ENCODE results near the gene CFAP161.

The CFAP161 gene, protein sequence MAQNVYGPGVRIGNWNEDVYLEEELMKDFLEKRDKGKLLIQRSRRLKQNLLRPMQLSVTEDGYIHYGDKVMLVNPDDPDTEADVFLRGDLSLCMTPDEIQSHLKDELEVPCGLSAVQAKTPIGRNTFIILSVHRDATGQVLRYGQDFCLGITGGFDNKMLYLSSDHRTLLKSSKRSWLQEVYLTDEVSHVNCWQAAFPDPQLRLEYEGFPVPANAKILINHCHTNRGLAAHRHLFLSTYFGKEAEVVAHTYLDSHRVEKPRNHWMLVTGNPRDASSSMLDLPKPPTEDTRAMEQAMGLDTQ

DNA sequence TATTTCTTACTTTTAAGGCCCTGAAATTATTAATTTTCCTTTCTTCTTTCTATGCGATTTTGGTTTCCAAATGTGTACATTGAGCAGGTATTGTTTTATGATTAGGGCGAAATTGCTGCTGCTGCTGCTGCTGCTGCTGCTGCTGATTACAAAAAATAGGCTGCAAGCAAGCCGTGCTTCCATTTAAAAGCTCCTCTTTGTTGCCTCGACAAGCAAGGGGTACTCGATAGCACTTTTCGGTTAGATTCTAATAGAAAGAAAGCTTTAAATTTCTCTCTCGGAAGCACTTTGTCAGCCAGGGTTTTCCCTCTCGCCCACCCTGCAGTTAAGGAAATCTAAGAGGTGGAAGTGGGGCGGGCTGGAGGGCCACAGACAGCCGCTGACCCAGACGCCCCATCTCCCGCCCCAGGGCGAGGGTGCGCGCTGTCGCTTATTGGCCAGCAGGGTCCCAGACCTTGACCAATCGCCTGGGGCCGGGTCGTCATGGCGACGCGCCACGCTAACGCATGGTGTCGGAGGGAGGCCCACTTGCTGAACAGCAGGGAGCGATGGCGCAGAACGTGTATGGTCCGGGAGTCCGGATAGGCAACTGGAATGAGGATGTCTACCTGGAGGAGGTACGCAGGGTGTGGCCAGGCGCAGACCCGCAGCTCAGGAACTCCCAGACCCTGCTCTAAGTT lies at the start of gene CFAP161:
CFAP161 (plus strand) TSS at position 489 of the 680 bp plus-strand sequence; CDS start at position 549, 60 bp downstream.
- peak; percentile 33 for DNase-seq (ENCODE audit: low read depth)

DNA sequence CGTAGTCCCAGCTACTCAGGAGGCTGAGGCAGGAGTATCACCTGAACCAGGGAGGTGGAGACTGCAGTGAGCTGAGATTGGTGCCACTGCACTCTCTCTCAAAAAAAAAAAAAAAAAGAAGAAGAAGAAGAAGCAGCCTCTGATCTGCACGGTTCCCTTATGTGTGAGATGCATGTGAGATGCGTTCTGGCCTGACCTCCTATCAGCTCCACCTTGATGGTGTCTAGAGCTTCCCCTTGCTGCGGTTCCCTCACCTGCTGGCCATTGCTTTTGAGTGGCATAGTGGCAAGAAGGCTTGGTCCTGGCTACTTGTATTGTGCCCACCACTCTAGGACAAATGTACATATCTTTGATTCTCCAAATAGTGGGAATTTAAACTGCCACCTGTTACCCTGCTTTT lies 49.4 kb upstream of the CFAP161 start:
- no peak for DNase-seq (ENCODE audit: low read depth)

DNA sequence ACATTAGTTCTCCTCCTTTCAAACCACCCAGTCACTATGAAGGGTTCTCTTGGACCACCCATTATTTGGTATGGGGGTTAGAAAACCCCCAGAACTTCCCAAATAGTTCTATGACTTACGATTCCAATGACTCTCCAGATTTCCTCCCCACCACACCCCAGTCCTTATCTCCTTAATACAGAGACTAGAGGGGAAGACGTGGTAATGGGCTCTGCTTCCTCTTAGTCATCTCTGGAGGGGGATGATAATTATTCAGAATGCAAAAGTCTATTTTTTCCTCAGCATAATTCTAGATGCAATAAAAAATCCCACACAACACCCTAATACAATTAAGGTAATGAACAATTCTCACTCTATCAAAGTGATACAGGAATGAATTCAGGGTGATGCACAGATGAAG lies 48.9 kb upstream of the CFAP161 start:
- no peak for DNase-seq (ENCODE audit: low read depth)

DNA sequence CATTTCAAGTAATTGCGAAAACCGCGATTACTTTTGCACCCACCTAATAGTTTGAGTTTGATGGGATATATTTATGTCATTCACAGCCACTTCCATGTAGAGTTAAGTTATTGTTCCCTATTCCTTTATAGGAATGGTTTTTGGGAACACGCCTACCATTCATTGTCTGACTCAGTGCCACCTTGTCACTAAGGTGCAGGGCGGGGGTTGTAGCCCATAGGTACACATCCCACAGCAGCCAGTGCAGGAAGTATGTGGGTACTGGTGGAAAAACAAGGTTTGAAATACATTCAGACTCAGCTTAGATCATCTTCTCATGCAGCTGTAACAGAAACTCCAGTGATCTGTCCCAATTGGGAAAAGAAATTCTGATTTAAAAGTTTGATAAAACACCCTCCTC lies 48.2 kb upstream of the CFAP161 start:
- no peak for DNase-seq (ENCODE audit: low read depth)

DNA sequence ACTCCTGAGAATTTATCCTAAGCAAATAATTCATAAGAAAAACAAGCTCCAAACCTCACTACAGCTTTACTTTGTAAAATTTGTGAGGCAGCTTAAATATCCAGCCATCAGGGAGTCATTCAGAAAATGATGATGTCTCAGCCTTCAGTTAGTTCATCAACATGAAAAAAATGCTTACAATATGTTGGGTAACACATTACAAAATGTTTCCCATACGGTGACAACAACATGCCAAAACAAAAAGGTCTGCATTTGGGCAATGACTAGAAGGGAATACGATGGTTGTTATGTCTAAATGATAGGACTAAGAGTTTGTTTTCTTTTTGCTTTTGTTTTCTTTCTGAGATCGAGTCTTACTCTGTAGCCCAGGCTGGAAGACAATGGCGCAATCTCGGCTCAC lies 47.0 kb upstream of the CFAP161 start:
- no peak for DNase-seq (ENCODE audit: low read depth)

DNA sequence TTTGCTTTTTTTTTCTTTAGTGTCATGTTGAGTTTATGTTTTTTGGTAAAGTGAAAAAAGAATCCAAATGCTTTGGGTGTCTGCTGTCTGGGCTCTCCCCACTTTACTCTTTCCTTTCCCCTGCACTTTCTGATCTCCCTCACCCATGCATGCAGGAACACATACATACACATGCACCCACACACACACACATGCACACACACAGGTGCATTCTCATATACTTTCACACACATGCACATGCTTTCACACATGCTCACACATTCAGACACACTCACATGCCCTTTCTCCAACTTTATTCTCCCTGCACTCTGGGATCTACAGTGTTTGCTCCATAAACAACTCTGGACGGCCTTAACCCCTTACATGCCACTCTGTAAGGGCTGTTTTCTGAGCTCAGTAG lies 46.4 kb upstream of the CFAP161 start:
- DNase-seq (ENCODE audit: low read depth), result no peak

DNA sequence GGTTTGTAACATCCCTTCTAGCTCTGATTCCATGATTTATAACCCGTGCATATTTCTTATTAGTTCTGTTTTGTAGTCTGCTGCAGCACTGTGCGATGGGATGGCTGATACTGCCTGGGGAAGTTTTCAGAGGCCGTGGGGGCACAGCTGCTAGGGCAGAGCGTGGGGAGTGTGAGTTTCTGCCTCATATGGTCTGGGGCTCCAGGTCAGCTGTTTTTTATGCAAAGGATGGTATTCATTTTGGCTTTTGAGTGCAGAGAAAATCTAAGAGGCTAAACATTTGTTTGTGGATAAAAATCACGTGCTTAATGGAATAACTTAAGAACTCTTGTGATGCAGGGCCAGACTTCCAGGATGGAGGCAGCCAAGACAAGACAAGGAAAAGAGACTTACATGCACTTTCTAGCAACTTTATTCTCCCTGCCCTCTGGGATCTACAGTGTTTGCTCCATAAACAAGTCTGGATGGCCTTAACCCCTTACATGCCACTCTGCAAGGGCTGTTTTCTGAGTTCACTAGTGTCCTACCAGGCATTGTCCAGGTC lies 45.5 kb upstream of the CFAP161 start:
- no peak for DNase-seq (ENCODE audit: low read depth)

DNA sequence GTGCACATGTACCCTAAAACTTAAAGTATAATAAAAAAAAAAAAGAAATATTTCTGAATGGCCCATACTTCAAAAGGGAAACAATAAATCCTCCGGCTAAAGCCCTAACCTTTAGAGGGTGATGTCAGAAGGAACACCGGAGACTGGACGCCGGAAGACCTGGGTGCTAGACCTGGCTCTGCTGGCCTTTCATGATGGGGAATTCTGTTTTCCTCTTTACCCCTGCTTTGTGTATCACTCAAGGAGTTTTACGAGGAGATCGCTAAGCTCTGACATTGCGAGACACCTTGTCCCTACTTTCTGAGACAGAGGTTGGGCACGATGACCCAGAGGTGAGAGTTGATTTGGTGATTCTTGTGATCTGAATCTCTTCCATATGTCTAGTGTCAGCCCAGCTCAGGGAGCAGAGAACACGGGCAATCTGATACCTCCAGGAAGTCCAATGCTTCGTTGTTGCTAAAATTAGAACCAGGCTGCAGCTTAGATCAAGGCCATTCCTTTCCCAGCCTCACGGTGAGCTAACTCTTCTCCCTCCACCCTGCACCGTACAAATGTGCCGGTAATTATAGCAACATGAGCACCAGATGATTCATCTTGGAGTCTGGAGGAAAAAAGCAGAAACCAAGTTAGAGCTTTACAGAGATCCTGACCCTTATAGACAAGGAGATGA lies 42.0 kb upstream of the CFAP161 start:
- peak; percentile 88 for DNase-seq (ENCODE audit: low read depth)

DNA sequence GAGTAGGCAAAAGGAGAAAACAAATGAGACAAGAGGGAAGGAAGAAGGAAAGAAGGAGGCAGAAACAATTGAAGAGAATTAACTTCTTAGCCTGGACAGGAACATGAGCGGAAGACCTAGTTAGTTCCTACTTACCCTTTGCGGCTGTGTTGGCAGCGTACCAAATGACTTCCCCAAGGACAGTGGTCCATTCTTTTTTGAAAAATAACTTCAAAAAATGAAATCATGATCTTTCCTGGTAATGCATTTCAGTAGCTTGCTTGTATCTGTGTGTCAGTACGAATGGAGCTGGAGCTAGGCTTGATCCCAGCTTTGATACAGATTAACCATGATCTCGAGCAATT lies 41.5 kb upstream of the CFAP161 start:
- DNase-seq (ENCODE audit: low read depth), result no peak

DNA sequence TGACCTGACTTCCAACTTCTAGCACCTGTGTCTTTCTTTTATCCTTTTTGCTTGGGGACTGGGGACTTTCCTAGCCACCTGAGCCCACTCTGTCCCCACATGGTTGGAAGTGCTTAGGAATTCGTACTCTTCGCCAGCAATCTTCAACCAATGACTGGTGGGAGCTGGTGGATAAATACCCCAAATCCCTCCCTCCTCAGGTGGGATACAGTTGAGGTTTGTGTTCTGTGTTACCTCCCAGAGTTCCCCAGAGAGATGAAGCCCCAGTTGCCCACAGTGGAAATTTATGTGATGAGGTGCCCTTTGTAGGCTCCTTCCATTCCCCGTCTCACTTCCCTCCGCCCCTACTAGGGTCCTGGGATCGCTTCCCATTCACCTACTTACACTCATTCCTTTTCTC lies 40.1 kb upstream of the CFAP161 start:
- no peak for DNase-seq (ENCODE audit: low read depth)

DNA sequence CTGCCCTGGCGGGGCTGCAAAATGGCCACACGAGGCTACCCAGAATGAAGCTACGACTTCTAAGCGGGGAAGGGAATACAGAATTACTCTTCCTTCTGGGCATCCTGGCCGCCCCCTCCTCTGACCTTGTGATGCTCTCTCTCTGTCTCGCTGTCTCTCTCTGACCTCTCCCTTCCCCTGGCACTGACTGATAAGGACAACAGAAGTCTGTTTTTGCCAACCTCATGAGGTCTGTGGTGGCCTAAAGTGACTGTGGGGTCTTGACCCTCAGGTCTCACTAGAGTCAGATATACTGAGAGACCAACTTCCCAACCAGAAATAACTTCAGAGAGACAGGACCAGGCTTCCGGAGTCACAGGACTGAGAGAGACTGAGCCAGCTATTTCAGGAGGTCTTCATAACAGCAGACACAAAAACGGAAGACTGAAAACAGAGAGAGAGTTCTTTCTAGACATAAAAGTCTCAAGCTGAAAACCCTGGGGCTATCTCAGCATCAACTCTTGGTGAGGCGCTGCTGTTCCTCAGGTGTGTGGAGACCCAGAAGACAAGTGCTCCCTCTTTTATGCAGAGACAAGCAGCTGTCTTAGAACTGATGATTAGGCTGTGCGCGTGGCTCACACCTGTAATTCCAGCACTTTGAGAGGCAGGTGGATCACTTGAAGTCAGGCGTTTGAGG lies 38.2 kb upstream of the CFAP161 start:
- no peak for DNase-seq (ENCODE audit: low read depth)

DNA sequence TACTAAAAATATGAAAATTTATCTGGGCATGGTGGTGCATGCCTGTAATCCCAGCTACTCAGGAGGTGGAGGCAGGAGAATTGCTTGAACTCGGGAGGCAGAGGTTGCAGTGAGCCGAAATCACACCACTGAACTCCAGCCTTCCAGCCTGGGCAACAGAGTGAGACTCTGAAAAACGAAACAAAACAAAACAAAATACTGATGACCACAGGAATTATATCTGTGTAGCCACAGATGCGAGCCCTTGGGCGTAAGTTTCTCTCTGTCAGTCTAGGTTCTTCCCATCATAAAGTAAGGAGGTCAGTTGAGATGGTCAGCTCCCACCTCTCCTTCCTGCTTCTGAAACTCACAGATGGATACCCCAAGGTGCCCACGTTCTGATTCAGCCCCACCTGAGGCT lies 37.7 kb upstream of the CFAP161 start:
- DNase-seq (ENCODE audit: low read depth), result no peak

DNA sequence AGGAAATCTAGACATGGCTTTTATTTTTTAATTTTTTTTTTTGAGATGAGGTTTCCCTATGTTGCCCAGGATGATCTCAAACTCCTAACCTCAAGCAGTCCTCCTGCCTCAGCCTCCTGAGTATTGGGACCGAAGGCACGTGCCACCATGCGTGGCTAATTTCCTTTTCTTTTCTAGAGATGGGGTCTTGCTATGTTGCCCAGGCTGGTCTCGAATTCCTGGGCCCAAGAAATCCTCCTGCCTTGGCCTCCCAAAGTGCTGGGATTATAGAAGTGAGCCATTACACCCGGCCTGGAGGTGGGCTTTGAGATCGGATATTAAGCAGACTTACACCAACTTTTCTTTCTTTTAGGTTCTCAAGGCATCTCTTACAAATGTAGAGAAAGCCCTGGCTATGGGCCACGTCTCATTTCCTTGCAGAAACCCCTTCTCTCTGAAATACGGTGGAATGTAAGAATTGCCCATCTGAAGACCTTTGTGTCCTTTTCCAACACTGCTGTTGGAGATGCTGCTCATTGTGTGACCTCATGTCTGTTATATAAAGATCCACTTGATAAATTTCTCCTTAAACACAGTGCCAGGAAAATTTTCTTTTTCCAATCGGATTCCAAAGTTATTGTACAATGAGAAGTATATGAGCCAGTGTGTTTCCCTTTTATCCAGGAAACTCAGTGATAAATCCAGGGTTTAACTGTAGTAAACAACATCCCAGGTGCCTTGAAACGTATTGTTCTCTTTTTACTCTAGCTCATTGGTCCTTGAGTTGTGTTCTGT lies 36.8 kb upstream of the CFAP161 start:
- DNase-seq (ENCODE audit: low read depth), result no peak

DNA sequence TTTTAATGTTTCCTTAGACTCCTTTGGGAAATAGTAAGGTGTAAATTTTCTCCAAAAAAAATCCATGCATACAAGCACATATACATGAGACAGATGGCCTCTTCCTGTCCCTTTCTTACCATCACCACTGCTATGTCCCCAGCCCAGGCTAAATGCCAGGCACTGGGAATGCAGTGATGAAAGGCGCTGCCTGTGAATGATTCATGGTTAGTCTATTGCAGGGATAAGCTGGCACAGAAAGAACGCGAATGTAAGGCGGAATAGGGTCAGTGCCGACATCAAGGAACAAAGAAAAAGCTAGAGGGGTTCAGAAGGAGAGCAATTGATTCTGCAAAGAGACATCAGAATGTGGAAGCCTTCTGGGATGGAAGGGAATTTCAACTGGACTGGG lies 36.2 kb upstream of the CFAP161 start:
- DNase-seq (ENCODE audit: low read depth), result no peak

DNA sequence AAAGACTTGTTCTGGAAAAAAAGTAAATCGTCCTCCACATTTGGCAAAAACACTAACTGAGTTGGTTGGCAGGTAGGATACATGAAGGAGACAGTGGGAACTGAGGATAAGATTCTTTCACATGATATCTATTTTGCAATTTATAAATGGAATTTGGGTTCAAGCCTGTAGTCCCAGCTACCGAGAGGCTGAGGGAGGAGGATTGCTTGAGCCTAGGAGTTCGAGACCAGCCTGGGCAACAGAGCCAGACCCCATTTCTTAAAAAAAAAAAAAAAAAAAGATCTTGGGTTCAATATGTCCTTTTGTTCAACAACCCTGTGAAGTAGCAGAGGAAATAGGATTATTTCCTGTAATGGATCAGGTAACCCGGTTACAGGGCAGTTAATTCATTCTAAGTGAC lies 35.7 kb upstream of the CFAP161 start:
- no peak for DNase-seq (ENCODE audit: low read depth)

DNA sequence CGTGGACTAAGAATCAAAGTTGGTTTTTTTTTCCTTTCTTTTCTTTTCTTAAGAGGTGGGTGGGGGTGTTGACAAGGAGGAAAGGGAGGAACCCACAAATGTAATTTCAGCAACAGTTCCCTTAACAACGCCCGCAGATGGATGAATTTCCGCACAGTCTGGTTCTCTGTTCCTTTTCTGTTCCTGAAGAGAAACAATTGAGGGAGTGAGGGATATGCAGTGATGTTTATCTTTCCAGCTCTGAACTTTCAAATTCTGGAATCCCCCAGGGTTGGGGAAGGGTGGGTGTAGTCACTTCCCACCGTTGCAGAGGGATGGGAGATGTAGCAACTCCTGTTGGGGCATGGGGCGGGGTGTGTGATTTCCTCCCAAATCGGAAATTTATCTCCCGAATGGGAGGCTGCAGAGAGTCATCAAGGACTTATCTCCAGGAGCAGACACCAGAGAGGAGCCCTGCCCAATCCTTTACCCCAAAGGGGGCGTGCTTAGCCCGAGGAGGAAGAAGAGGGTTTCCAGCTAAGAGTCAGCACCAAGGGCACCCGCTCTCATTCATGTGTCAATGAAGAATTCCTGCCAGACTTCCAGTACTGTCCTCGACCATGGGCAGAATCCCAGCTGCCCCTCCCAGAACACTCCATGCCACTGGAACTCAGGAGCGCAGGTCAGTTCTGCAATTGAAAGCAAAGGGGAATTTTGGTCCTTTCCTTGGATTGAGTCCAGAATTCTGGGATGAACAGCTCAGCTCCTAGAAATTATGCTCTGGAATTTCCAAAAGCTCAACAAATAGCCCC lies 35.0 kb upstream of the CFAP161 start:
- no peak for DNase-seq (ENCODE audit: low read depth)

DNA sequence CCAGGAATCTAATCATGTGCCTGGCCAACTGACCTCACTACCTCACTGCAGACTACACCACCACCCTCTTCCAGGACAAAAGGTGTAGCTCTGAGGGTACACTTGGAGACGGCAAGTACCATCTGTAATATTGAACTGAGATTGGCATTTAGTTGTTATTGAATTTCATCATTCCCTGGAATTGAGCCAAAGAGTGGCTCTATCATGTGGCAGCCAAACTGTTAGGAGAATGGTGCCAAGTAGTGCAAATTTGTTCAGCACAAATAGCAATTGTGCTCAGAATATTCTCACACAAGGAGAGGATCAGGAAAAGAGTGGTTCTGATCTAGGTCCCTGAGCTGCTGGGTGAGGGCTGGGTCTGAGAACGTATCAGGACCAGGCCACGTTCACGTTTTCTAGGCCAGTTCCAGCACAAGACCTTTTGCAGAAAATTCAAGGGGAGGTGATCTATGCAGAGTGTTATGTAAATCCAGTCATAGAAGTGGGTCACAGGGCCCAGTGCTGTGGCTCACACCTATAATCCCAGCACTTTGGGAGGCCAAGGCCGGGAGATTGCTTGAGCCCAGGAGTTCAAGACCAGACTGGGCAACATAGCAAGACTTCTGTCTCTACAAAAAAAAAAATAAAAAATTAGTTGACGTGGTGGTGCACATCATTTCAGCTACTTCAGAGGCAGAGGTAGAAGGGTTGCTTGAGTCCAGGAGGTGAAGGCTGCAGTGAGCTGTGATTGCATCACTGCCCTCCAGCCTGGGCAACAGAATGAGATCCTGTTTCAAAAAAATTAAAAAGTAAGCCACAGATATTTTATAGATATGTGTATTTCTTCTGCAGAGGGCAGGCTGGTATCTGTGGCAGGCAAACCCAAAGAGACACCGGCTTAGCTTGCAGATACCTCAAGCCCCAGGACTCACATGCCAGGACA lies 31.9 kb upstream of the CFAP161 start:
- DNase-seq (ENCODE audit: low read depth), result no peak

DNA sequence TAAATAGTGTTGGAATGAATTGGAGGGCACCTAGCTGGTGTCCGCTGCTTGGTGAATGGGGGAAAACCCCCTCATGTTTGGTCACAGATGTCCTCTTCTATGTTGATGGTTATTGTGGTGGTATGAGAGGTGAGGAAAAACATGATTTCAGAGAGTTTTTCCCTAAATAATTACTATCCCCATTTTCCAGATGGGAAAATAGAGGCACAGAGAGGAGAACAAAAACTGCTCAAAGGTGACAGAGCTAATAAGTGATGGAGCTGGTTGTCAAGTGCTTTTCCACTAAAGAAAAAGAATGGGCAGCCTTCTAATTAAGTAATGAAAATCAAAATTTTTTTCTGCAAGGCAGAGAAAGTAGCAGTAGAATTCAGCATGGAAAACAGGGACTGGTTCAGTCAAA lies 30.2 kb upstream of the CFAP161 start:
- DNase-seq (ENCODE audit: low read depth), result no peak

DNA sequence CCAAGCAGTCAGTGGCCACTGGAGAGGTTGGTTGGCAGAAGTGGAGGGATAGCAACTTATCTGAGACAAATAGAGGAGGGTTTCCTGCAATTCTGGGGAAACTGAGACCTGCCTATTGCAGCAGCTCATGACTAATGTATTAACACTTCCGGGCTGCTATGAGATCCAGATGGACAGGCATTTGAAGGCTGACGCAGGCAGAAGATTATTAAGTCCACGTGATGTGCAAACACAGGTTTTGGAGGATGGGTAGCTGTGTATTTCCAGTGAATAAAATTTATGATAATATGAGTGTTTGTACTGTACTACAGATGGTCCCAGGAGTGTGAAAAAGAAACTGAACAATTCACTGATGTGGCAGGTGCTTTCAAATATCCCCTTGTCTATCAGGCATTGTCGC lies 28.5 kb upstream of the CFAP161 start:
- no peak for DNase-seq (ENCODE audit: low read depth)

DNA sequence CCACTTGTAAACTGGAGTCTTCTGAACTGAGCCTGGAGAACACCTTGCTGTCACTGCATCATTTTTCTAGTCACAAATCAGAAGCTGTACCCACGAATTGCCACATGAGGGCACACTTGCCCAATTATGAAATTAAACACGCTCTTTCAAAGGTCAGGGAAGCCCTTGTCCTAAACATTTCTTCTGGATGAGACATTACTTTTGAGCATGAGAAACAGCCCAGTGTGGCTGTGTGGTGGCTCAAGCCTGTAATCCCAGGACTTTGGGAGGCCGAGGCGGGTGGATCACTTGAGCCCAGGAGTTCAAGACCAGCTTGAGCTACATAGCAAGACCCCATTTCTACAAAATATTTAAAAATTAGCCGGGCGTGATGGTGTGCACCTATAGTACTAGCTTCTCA lies 27.5 kb upstream of the CFAP161 start:
- DNase-seq (ENCODE audit: low read depth), result peak; percentile 70
